Liver (tissue), 9 donors: Measurements from ENCODE around the gene NHERF2. TPM values are rescaled to one million over a fixed set of nuclear protein-coding genes. Genes with fewer than 3 reads are reported as not detected.

Experiments
- DNase-seq: peaks from one replicate; pipeline ENCODE4 v3.0.0-alpha.2; 2017; ENCODE audit warnings: low spot score
- H3K27ac ChIP-seq, 2 donors: one replicate each; pipeline ENCODE4 v1.7.0; 2013; ENCODE audit warnings: inconsistent platforms in 2 of 2, low read length in 2 of 2, control low read depth in 1 of 2, low read depth in 1 of 2, mild to moderate bottlenecking in 1 of 2
- H3K27me3 ChIP-seq, 4 donors: one replicate each; pipeline versions ENCODE4 v1.6.1 to v1.7.0; 2013; ENCODE audit warnings: low read length in 3 of 4, inconsistent platforms in 1 of 4, mild to moderate bottlenecking in 1 of 4, moderate library complexity in 1 of 4; ENCODE audit not compliant: control insufficient read depth in 4 of 4, insufficient read depth in 4 of 4
- H3K36me3 ChIP-seq, 4 donors: one replicate each; pipeline versions ENCODE4 v1.6.1 to v1.7.0; 2013; ENCODE audit warnings: low read length in 3 of 4, mild to moderate bottlenecking in 3 of 4, low read depth in 1 of 4, moderate library complexity in 1 of 4; ENCODE audit not compliant: control insufficient read depth in 4 of 4, insufficient read depth in 3 of 4
- H3K4me1 ChIP-seq, 4 donors: one replicate each; pipeline versions ENCODE4 v1.6.1 to v1.7.0; 2013; ENCODE audit warnings: low read length in 3 of 4, mild to moderate bottlenecking in 3 of 4, moderate library complexity in 1 of 4; ENCODE audit not compliant: control insufficient read depth in 4 of 4, insufficient read depth in 4 of 4
- H3K4me3 ChIP-seq, 3 donors: one replicate each; pipeline versions ENCODE4 v1.6.1 to v1.7.0; 2013; ENCODE audit warnings: low read length in 3 of 3, control low read depth in 1 of 3, low read depth in 1 of 3, mild to moderate bottlenecking in 1 of 3
- H3K9ac ChIP-seq, 2 donors: one replicate each; pipeline ENCODE4 v1.7.0; 2013; ENCODE audit warnings: low read length in 2 of 2, mild to moderate bottlenecking in 2 of 2, moderate library complexity in 2 of 2, control low read depth in 1 of 2, low read depth in 1 of 2
- H3K9me3 ChIP-seq, 4 donors: one replicate each; pipeline versions ENCODE4 v1.6.1 to v1.7.0; 2013; ENCODE audit warnings: low read length in 3 of 4; ENCODE audit not compliant: control insufficient read depth in 4 of 4
- EGR1 ChIP-seq, 2 donors: IDR thresholded peaks; 2 replicates each; pipeline ENCODE4 v1.6.1; 2016 to 2018; ENCODE audit warnings: antibody characterized with exemption in 2 of 2, low read depth in 2 of 2
- FOXA1 ChIP-seq: IDR thresholded peaks from 2 replicates; pipeline ENCODE4 v1.6.1; 2016; ENCODE audit warnings: antibody characterized with exemption
- FOXA2 ChIP-seq: IDR thresholded peaks from 2 replicates; pipeline ENCODE4 v1.6.1; 2016; ENCODE audit warnings: antibody characterized with exemption
- GABPA ChIP-seq, 2 donors: IDR thresholded peaks in 1 of 2; conservative IDR thresholded peaks in 1 of 2; 2 replicates each; pipeline ENCODE4 v1.6.1; 2016; ENCODE audit warnings: antibody characterized with exemption in 2 of 2, mild to moderate bottlenecking in 1 of 2, moderate library complexity in 1 of 2
- HNF4A ChIP-seq, 2 donors: conservative IDR thresholded peaks; 2 replicates each; pipeline ENCODE4 v1.6.1; 2016; ENCODE audit warnings: antibody characterized with exemption in 2 of 2, mild to moderate bottlenecking in 2 of 2
- HNF4G ChIP-seq: IDR thresholded peaks from 2 replicates; pipeline ENCODE4 v1.6.1; 2016; ENCODE audit warnings: antibody characterized with exemption
- JUND ChIP-seq, 2 donors: IDR thresholded peaks; 2 replicates each; pipeline ENCODE4 v1.6.1; 2016; ENCODE audit warnings: antibody characterized with exemption in 2 of 2
- NR2F2 ChIP-seq: IDR thresholded peaks from 2 replicates; pipeline ENCODE4 v1.6.1; 2016; ENCODE audit warnings: antibody characterized with exemption
- RAD21 ChIP-seq, 2 donors: IDR thresholded peaks; 2 replicates each; pipeline ENCODE4 v1.6.1; 2016; ENCODE audit warnings: antibody characterized with exemption in 2 of 2, mild to moderate bottlenecking in 2 of 2
- RXRA ChIP-seq, 2 donors: IDR thresholded peaks; 2 replicates each; pipeline ENCODE4 v1.6.1; 2017 to 2018; ENCODE audit warnings: antibody characterized with exemption in 2 of 2, mild to moderate bottlenecking in 1 of 2
- SP1 ChIP-seq: IDR thresholded peaks from 2 replicates; pipeline ENCODE4 v1.6.1; 2018; ENCODE audit warnings: antibody characterized with exemption, mild to moderate bottlenecking
- TAF1 ChIP-seq: conservative IDR thresholded peaks from 2 replicates; pipeline ENCODE4 v1.6.1; 2016; ENCODE audit warnings: antibody characterized with exemption, mild to moderate bottlenecking
- YY1 ChIP-seq: IDR thresholded peaks from 2 replicates; pipeline ENCODE4 v1.6.1; 2016; ENCODE audit warnings: antibody characterized with exemption, mild to moderate bottlenecking
- WGBS: extraction: QIAGEN DNeasy Blood & Tissue Kit; methylation state at CpG from one replicate; pipeline ENCODE4 v1.1.7; 2013; 5-methylcytosine and 5-hydroxymethylcytosine counted together
- polyA plus RNA-seq, 2 donors: library from polyadenylated mRNA; stranded (reverse) in 1 of 2; unstranded in 1 of 2; fragments of 200-250 nt in 1 of 2; fragments of >200 nt in 1 of 2; fragmentation: Nextera tagmentation in 1 of 2; extraction: Ambion mirVana in 1 of 2; gene quantifications; one replicate each; pipeline versions ENCODE4 v1.2.1 to v1.2.3, GENCODE V29; 2013 to 2015
- total RNA-seq, 2 donors: library from RNA; depleted of rRNA; stranded (reverse); fragments of >200 nt; gene quantifications; one replicate each; pipeline ENCODE4 v1.2.3, GENCODE V29; 2014
- TF ChIP-seq, protein P1 (sequence below): fragments of 150-350 bp; IDR thresholded peaks from 2 replicates; pipeline ENCODE4 v1.5.1; 2017; ENCODE audit warnings: improper control_type of control experiment, low read depth, low read length; ENCODE audit not compliant: missing input control
- TF ChIP-seq, protein P2 (sequence below): IDR thresholded peaks from 2 replicates; pipeline ENCODE4 v1.6.1; 2016; ENCODE audit warnings: antibody characterized with exemption
- TF ChIP-seq, protein P3 (sequence below): IDR thresholded peaks from 2 replicates; pipeline ENCODE4 v1.6.1; 2016; ENCODE audit warnings: antibody characterized with exemption
- TF ChIP-seq, protein P4 (sequence below): IDR thresholded peaks from 2 replicates; pipeline ENCODE4 v1.6.1; 2016; ENCODE audit warnings: antibody characterized with exemption
- TF ChIP-seq, protein P5 (sequence below): IDR thresholded peaks from 2 replicates; pipeline ENCODE4 v1.6.1; 2016; ENCODE audit warnings: antibody characterized with exemption, mild to moderate bottlenecking
- donor health status: healthy.
- donor health status: healthy.
- donor health status: healthy.
- donor health status: healthy.
- donor health status: healthy.

The NHERF2 gene
- total and polyA plus RNA-seq, 4 donors = 36.6 to 205 (median 74.1) TPM

DNA sequence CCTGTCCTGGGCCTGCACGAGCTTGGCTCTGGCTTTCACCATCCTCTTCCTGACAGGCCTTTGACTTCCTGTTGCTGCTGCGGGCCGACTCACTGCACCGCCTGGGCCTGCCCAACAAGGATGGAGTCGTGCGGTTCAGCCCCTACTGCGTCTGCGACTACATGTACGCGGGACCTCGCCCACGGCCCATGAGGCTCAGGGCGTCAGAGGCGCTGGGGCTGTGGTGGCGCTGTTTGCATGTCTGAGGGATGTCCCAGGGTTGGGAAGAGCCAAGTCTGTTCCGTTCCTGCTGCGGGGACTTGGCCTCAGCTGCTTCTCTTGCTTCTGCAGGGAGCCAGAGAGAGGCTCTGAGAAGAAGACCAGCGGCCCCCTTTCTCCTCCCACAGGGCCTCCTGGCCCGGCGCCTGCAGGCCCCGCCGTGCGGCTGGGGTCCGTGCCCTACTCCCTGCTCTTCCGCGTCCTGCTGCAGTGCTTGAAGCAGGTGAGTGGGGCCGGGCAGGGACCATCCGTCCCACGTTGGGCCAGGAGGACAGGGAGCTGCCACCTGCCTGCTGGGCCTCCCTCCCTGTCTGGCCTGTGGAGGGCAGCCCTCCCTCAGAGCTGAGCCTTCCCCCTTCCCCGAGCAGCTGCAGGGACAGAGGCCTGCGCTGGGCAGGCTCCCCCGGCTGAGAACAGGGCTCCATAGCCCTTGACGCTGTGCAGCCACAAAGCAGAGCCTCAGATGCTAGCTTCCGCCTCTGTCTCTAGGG, 44.9 kb downstream of the NHERF2 start:
- TF ChIP-seq GABPA (IDR thresholded peaks at IDR 0.05 in 1 of 2, conservative IDR thresholded peaks at IDR 0.05 in 1 of 2) (no peak), FOXA2 (no peak), SP1 (no peak), RXRA (IDR thresholded peaks at IDR 0.05) (no peak), TAF1 (no peak), EGR1 (IDR thresholded peaks at IDR 0.05; ENCODE audit: low read depth in 2 of 2) (no peak), JUND (IDR thresholded peaks at IDR 0.05) (no peak), FOXA1 (no peak), NR2F2 (no peak), RAD21 (IDR thresholded peaks at IDR 0.05) (no peak), HNF4A (conservative IDR thresholded peaks at IDR 0.05) (no peak), HNF4G (no peak), YY1 (no peak)
- TF ChIP-seq, protein P1, sequence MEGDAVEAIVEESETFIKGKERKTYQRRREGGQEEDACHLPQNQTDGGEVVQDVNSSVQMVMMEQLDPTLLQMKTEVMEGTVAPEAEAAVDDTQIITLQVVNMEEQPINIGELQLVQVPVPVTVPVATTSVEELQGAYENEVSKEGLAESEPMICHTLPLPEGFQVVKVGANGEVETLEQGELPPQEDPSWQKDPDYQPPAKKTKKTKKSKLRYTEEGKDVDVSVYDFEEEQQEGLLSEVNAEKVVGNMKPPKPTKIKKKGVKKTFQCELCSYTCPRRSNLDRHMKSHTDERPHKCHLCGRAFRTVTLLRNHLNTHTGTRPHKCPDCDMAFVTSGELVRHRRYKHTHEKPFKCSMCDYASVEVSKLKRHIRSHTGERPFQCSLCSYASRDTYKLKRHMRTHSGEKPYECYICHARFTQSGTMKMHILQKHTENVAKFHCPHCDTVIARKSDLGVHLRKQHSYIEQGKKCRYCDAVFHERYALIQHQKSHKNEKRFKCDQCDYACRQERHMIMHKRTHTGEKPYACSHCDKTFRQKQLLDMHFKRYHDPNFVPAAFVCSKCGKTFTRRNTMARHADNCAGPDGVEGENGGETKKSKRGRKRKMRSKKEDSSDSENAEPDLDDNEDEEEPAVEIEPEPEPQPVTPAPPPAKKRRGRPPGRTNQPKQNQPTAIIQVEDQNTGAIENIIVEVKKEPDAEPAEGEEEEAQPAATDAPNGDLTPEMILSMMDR = no peak
- TF ChIP-seq, protein P2, sequence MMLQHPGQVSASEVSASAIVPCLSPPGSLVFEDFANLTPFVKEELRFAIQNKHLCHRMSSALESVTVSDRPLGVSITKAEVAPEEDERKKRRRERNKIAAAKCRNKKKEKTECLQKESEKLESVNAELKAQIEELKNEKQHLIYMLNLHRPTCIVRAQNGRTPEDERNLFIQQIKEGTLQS = no peak
- TF ChIP-seq, protein P3, sequence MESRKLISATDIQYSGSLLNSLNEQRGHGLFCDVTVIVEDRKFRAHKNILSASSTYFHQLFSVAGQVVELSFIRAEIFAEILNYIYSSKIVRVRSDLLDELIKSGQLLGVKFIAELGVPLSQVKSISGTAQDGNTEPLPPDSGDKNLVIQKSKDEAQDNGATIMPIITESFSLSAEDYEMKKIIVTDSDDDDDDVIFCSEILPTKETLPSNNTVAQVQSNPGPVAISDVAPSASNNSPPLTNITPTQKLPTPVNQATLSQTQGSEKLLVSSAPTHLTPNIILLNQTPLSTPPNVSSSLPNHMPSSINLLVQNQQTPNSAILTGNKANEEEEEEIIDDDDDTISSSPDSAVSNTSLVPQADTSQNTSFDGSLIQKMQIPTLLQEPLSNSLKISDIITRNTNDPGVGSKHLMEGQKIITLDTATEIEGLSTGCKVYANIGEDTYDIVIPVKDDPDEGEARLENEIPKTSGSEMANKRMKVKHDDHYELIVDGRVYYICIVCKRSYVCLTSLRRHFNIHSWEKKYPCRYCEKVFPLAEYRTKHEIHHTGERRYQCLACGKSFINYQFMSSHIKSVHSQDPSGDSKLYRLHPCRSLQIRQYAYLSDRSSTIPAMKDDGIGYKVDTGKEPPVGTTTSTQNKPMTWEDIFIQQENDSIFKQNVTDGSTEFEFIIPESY = no peak
- TF ChIP-seq, protein P4, sequence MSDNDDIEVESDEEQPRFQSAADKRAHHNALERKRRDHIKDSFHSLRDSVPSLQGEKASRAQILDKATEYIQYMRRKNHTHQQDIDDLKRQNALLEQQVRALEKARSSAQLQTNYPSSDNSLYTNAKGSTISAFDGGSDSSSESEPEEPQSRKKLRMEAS = no peak
- TF ChIP-seq, protein P5, sequence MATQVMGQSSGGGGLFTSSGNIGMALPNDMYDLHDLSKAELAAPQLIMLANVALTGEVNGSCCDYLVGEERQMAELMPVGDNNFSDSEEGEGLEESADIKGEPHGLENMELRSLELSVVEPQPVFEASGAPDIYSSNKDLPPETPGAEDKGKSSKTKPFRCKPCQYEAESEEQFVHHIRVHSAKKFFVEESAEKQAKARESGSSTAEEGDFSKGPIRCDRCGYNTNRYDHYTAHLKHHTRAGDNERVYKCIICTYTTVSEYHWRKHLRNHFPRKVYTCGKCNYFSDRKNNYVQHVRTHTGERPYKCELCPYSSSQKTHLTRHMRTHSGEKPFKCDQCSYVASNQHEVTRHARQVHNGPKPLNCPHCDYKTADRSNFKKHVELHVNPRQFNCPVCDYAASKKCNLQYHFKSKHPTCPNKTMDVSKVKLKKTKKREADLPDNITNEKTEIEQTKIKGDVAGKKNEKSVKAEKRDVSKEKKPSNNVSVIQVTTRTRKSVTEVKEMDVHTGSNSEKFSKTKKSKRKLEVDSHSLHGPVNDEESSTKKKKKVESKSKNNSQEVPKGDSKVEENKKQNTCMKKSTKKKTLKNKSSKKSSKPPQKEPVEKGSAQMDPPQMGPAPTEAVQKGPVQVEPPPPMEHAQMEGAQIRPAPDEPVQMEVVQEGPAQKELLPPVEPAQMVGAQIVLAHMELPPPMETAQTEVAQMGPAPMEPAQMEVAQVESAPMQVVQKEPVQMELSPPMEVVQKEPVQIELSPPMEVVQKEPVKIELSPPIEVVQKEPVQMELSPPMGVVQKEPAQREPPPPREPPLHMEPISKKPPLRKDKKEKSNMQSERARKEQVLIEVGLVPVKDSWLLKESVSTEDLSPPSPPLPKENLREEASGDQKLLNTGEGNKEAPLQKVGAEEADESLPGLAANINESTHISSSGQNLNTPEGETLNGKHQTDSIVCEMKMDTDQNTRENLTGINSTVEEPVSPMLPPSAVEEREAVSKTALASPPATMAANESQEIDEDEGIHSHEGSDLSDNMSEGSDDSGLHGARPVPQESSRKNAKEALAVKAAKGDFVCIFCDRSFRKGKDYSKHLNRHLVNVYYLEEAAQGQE = no peak
- no peaks in the 10 kb centered on the region for H3K9me3 ChIP-seq
- H3K27me3 ChIP-seq = no peaks in the 10 kb centered on the region
- DNase-seq = no peak
- 88% methylated on average over 34 of the region's 34 CpGs for WGBS
- no peaks in the 10 kb centered on the region for H3K4me1 ChIP-seq
- no peak overlapping the region for H3K27ac ChIP-seq
- no peak overlapping the region for H3K9ac ChIP-seq
- peaks cover 14 to 76% (median 26%) of the 10 kb centered on the region in 4 donors for H3K36me3 ChIP-seq
- H3K4me3 ChIP-seq = no peak overlapping the region
